ENCODE data around the gene IQCM. TPM values are rescaled to one million over a fixed set of nuclear protein-coding genes. Genes with fewer than 3 reads are reported as not detected.

Gene IQCM
- total RNA-seq, 1 experiment from 2014 or later = not detected

- TF ChIP-seq REST (IDR thresholded peaks at IDR 0.05; ENCODE audit: insufficient read depth in 1 of 2, low read depth in 2 of 2, low read length in 1 of 2) = no peak
- TF ChIP-seq CTCF (IDR thresholded peaks at IDR 0.05) = no peak
- no peak for TF ChIP-seq TCF7L2 (IDR thresholded peaks at IDR 0.05; ENCODE audit: low read depth, low read length)
- TF ChIP-seq SIN3A (IDR thresholded peaks at IDR 0.05; ENCODE audit: borderline replicate concordance, insufficient read depth, low read depth, low read length) = no peak
- TF ChIP-seq POLR2AphosphoS5 (IDR thresholded peaks at IDR 0.05; ENCODE audit: low read depth, low read length) = no peak
- intact Hi-C loops (cut with micrococcal nuclease; ENCODE audit: unreplicated experiment) = no loop called here
- in situ Hi-C loops (cut with HindIII; ENCODE audit: low pct_unique_long_range_greater_than_20kb, low sequenced_read_pairs) = no loop called here
- ChIA-PET CTCF (no interaction called here), POLR2A (no interaction called here)
- Histone ChIP-seq H3K4me3 (ENCODE audit: low read depth in 2 of 2, low read length in 2 of 2) (no peak overlapping the region), H3K27me3 (ENCODE audit: control insufficient read depth, insufficient read depth, low read length) (no peaks in the 10 kb centered on the region), H3K9me3 (ENCODE audit: control insufficient read depth, insufficient read depth, low read depth, low read length) (no peaks in the 10 kb centered on the region), H3K27ac (ENCODE audit: low read length) (no peak overlapping the region), H3K36me3 (ENCODE audit: control insufficient read depth, insufficient read depth, low read length) (no peaks in the 10 kb centered on the region), H3K4me1 (ENCODE audit: control insufficient read depth, insufficient read depth, low read length) (no peaks in the 10 kb centered on the region)
- BruUV-seq (replicated peaks) = no TSS peak
- no peak for DNase-seq (ENCODE audit: low read depth, low spot score)
- ATAC-seq = no peak
Observed at GRCh38 chr4:149708513-149709130, 107.0 kb downstream of the IQCM start.

- H3K4me1 ChIP-seq (ENCODE audit: control insufficient read depth, insufficient read depth, low read length) = no peaks in the 10 kb centered on the region
- H3K27me3 ChIP-seq (ENCODE audit: control insufficient read depth, insufficient read depth, low read length) = no peaks in the 10 kb centered on the region
- ATAC-seq (no peak), DNase-seq (ENCODE audit: low read depth, low spot score) (no peak)
- intact Hi-C loops (cut with micrococcal nuclease; ENCODE audit: unreplicated experiment) (no loop called here), in situ Hi-C loops (cut with HindIII; ENCODE audit: low pct_unique_long_range_greater_than_20kb, low sequenced_read_pairs) (no loop called here)
- BruUV-seq (replicated peaks) = no TSS peak
- no peaks in the 10 kb centered on the region for H3K36me3 ChIP-seq (ENCODE audit: control insufficient read depth, insufficient read depth, low read length)
- H3K9me3 ChIP-seq (ENCODE audit: control insufficient read depth, insufficient read depth, low read depth, low read length) = no peaks in the 10 kb centered on the region
- no peak overlapping the region for H3K27ac ChIP-seq (ENCODE audit: low read length)
- no peak overlapping the region for H3K4me3 ChIP-seq (ENCODE audit: low read depth in 2 of 2, low read length in 2 of 2)
- TF ChIP-seq POLR2AphosphoS5 (IDR thresholded peaks at IDR 0.05; ENCODE audit: low read depth, low read length) (no peak), REST (IDR thresholded peaks at IDR 0.05; ENCODE audit: insufficient read depth in 1 of 2, low read depth in 2 of 2, low read length in 1 of 2) (no peak), TCF7L2 (IDR thresholded peaks at IDR 0.05; ENCODE audit: low read depth, low read length) (no peak), CTCF (IDR thresholded peaks at IDR 0.05) (no peak), SIN3A (IDR thresholded peaks at IDR 0.05; ENCODE audit: borderline replicate concordance, insufficient read depth, low read depth, low read length) (no peak)
- CTCF ChIA-PET = no interaction called here
- POLR2A ChIA-PET = no interaction called here
Observed at GRCh38 chr4:149707862-149708261, 107.8 kb downstream of the IQCM start.
